SK-N-SH (cell line): ENCODE measurements around the gene TBC1D2. TPM values are rescaled to one million over a fixed set of nuclear protein-coding genes. Genes with fewer than 3 reads are reported as not detected.

Source experiments
- CTCF ChIA-PET: fragments of 300-600, 350-600 bp; formaldehyde crosslinking; extraction: SDS; loops from one replicate; lab custom pipeline; 2021; lab: Yijun Ruan, JAX
- POLR2A ChIA-PET: fragments of 350-600 bp; sonication (Branson Sonifier 250); formaldehyde crosslinking; extraction: SDS; loops from one replicate; lab custom pipeline; 2020; ENCODE audit warnings: antibody characterized with exemption, inconsistent platforms; lab: Yijun Ruan, JAX
- DNase-seq: peaks from one replicate; pipeline ENCODE4 v3.0.0; 2012
- H2AFZ ChIP-seq: fragments of 200-600 bp; sonication (generic); 2 replicates; pipeline ENCODE4 v1.8.1; 2016; ENCODE audit warnings: antibody characterized with exemption, mild to moderate bottlenecking, low read depth
- H3F3A ChIP-seq: fragments of 200-600 bp; sonication (generic); replicated peaks from 2 replicates; pipeline ENCODE3; 2016; ENCODE audit warnings: antibody characterized with exemption, mild to moderate bottlenecking; ENCODE audit not compliant: insufficient read depth
- H3K27ac ChIP-seq, 2 experiments: fragments of 200-500 bp in 1 of 2; fragments of 200-600 bp in 1 of 2; sonication (Bioruptor generic) in 1 of 2; sonication (generic), shearing (Covaris generic) in 1 of 2; 2 replicates each; pipeline versions ENCODE4 v1.5.1 to v1.6.1; 2014 to 2016; ENCODE audit warnings: low read depth in 2 of 2, inconsistent platforms in 1 of 2, low read length in 1 of 2, mild to moderate bottlenecking in 1 of 2, mixed read lengths in 1 of 2
- H3K27me3 ChIP-seq: fragments of 200-600 bp; sonication (generic), shearing (Covaris generic); 2 replicates; pipeline ENCODE4 v1.6.1; 2016; ENCODE audit warnings: mixed run types; ENCODE audit not compliant: insufficient read depth
- H3K36me3 ChIP-seq, 2 experiments: fragments of 200-500 bp in 1 of 2; fragments of 200-600 bp in 1 of 2; sonication (Bioruptor generic) in 1 of 2; sonication (generic) in 1 of 2; replicated peaks in 1 of 2; 2 replicates each; pipeline versions ENCODE3 to v1.5.1; 2014 to 2016; ENCODE audit warnings: low read length in 1 of 2, mild to moderate bottlenecking in 1 of 2; ENCODE audit not compliant: insufficient read depth in 2 of 2, control insufficient read depth in 1 of 2
- H3K4me1 ChIP-seq, 2 experiments: fragments of 200-500 bp in 1 of 2; fragments of 200-600 bp in 1 of 2; sonication (Bioruptor generic) in 1 of 2; sonication (generic), shearing (Covaris generic) in 1 of 2; 2 replicates each; pipeline versions ENCODE4 v1.5.1 to v1.6.1; 2014 to 2016; ENCODE audit warnings: low read depth in 1 of 2, low read length in 1 of 2, mixed run types in 1 of 2; ENCODE audit not compliant: insufficient read depth in 2 of 2, control insufficient read depth in 1 of 2
- H3K4me2 ChIP-seq: fragments of 200-600 bp; sonication (generic), shearing (Covaris generic); 2 replicates; pipeline ENCODE4 v1.6.1; 2017; ENCODE audit warnings: mixed run types
- H3K4me3 ChIP-seq, 2 experiments: fragments of 200-500 bp in 1 of 2; fragments of 200-600 bp in 1 of 2; sonication (Bioruptor generic) in 1 of 2; sonication (generic), shearing (Covaris generic) in 1 of 2; 2 replicates each; pipeline versions ENCODE4 v1.5.1 to v1.8.1; 2014 to 2016; ENCODE audit warnings: low read depth in 2 of 2, inconsistent platforms in 1 of 2, low read length in 1 of 2, mild to moderate bottlenecking in 1 of 2, mixed read lengths in 1 of 2, moderate library complexity in 1 of 2
- H3K79me2 ChIP-seq: fragments of 200-600 bp; sonication (generic); 2 replicates; pipeline ENCODE4 v1.8.1; 2017; ENCODE audit warnings: mild to moderate bottlenecking; ENCODE audit not compliant: insufficient read depth
- H3K9ac ChIP-seq: fragments of 200-600 bp; sonication (generic); 2 replicates; pipeline ENCODE4 v1.6.1; 2017; ENCODE audit warnings: mixed run types
- H3K9me2 ChIP-seq: fragments of 200-600 bp; sonication (generic); 2 replicates; pipeline ENCODE4 v1.6.1; 2017; ENCODE audit warnings: mixed run types
- H3K9me3 ChIP-seq: fragments of 200-600 bp; sonication (generic); 2 replicates; pipeline ENCODE4 v1.6.1; 2017; ENCODE audit warnings: mixed run types, mild to moderate bottlenecking, moderate library complexity
- H4K20me1 ChIP-seq: fragments of 200-600 bp; sonication (generic); 2 replicates; pipeline ENCODE4 v1.6.1; 2017; ENCODE audit warnings: mild to moderate bottlenecking, mixed run types; ENCODE audit not compliant: insufficient read depth
- ELF1 ChIP-seq: IDR thresholded peaks from 2 replicates; pipeline ENCODE4 v1.4.0; 2012
- EZH2phosphoT487 ChIP-seq: fragments of 200-600 bp; sonication (generic); IDR thresholded peaks from 2 replicates; pipeline ENCODE4 v1.6.1; 2017; ENCODE audit warnings: low read depth, mixed run types, mild to moderate bottlenecking, antibody characterized with exemption, moderate library complexity, borderline replicate concordance
- JUND ChIP-seq: IDR thresholded peaks from 2 replicates; pipeline ENCODE4 v1.4.0; 2012
- MEF2A ChIP-seq: IDR thresholded peaks from 2 replicates; pipeline ENCODE4 v1.4.0; 2012; ENCODE audit warnings: low read depth, borderline replicate concordance
- MXI1 ChIP-seq: IDR thresholded peaks from 2 replicates; pipeline ENCODE4 v1.6.1; 2012; ENCODE audit warnings: mild to moderate bottlenecking, low read depth, low read length, improper control_type of control experiment
- NFIC ChIP-seq: IDR thresholded peaks from 2 replicates; pipeline ENCODE4 v1.4.0; 2012; ENCODE audit warnings: borderline replicate concordance
- NRF1 ChIP-seq: IDR thresholded peaks from 2 replicates; pipeline ENCODE4 v1.6.1; 2012; ENCODE audit warnings: low read depth, mild to moderate bottlenecking, low read length
- POLR2AphosphoS5 ChIP-seq: IDR thresholded peaks from 2 replicates; pipeline ENCODE4 v1.6.1; 2012; ENCODE audit warnings: low read depth, low read length
- RCOR1 ChIP-seq: fragments of 150-350 bp; IDR thresholded peaks from 2 replicates; pipeline ENCODE4 v1.6.1; 2017; ENCODE audit warnings: antibody characterized with exemption, low read length
- SIN3A ChIP-seq: IDR thresholded peaks from 2 replicates; pipeline ENCODE4 v1.6.1; 2012; ENCODE audit warnings: low read depth, mild to moderate bottlenecking, low read length, moderate library complexity, borderline replicate concordance
- SMC3 ChIP-seq: IDR thresholded peaks from 2 replicates; pipeline ENCODE4 v1.6.1; 2012; ENCODE audit warnings: low read depth, low read length, improper control_type of control experiment
- TCF12 ChIP-seq: IDR thresholded peaks from 2 replicates; pipeline ENCODE4 v1.4.0; 2012
- YY1 ChIP-seq: IDR thresholded peaks from 2 replicates; pipeline ENCODE4 v1.4.0; 2012; ENCODE audit warnings: low read depth, mild to moderate bottlenecking
- WGBS: methylation state at CpG from one replicate; pipeline ENCODE4 v1.1.6; 2017; ENCODE audit warnings: low lambda C conversion rate; 5-methylcytosine and 5-hydroxymethylcytosine counted together
- polyA plus RNA-seq, 3 experiments: library from polyadenylated mRNA; depleted of rRNA; stranded (reverse); fragments of >200 nt; gene quantifications; 2 replicates each; pipeline ENCODE4 v1.2.3, GENCODE V29; 2012
- TF ChIP-seq, protein P1 (sequence below): IDR thresholded peaks from 2 replicates; pipeline ENCODE4 v1.4.0; 2012; ENCODE audit warnings: low read depth, borderline replicate concordance
- TF ChIP-seq, protein P2 (sequence below): fragments of 150-350 bp; IDR thresholded peaks from 2 replicates; pipeline ENCODE4 v1.6.1; 2017; ENCODE audit warnings: antibody characterized with exemption, low read length, low read depth, borderline replicate concordance
- TF ChIP-seq, protein P3 (sequence below): IDR thresholded peaks from 2 replicates; pipeline ENCODE4 v1.4.0; 2012; ENCODE audit warnings: low read depth
- TF ChIP-seq, protein P4 (sequence below): IDR thresholded peaks from 2 replicates; pipeline ENCODE4; 2012
- TF ChIP-seq, protein P5 (sequence below): fragments of 200-600 bp; sonication (generic); IDR thresholded peaks from 2 replicates; pipeline ENCODE4 v1.6.1; 2017; ENCODE audit warnings: antibody characterized with exemption, mild to moderate bottlenecking, moderate library complexity
- TF ChIP-seq, protein P6 (sequence below): IDR thresholded peaks from 2 replicates; pipeline ENCODE4 v1.4.0; 2012; ENCODE audit warnings: low read depth, borderline replicate concordance
- TF ChIP-seq, protein P7 (sequence below): fragments of 150-350 bp; IDR thresholded peaks from 2 replicates; pipeline ENCODE4 v1.6.1; 2016; ENCODE audit warnings: mild to moderate bottlenecking, low read depth, low read length

Gene TBC1D2
- polyA plus RNA-seq, 1 of the 3 experiments (the other 2 are of a cell fraction): 5.6 TPM

DNA sequence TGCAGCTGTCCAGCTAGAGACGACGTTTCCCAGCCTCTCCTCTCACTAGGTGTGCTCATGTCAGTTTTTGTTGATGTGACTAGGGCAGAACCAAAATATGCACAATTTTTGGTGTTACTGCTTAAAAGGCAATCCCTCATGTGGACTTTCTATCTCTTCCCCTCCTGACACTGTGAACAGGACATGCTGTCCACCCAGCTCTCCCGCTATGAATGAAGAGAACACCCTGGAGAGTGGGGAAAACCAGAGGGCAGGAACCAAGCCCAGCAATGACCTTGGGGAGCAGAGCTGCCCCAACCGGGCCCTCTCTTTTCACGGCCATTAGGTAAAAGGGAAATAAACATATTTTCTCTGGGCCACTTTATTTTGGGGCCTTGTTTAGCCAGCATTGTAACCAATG lies 46.7 kb upstream of the TBC1D2 start:
- POLR2A ChIA-PET: no interaction called here
- DNase-seq: no peak
- H3K36me3 ChIP-seq: no peaks in the 10 kb centered on the region
- no peak overlapping the region for H3K4me3 ChIP-seq
- CTCF ChIA-PET: interaction anchor here (1.0 to 2.1 kb wide), 2 partner anchors 14 to 401 kb away, joined by 3 to 7 read pairs; no protein-coding TSS in a partner anchor
- WGBS: 71% methylated on average over 4 of the region's 5 CpGs
- no peak overlapping the region for H3K9ac ChIP-seq
- no peaks in the 10 kb centered on the region for H3K9me3 ChIP-seq
- no peaks in the 10 kb centered on the region for H3K9me2 ChIP-seq
- no peak overlapping the region for H2AFZ ChIP-seq
- no peak overlapping the region for H3K27ac ChIP-seq
- peaks cover 0 to 11% of the 10 kb centered on the region in 2 experiments; a peak in 1 of 4 replicates for H3K4me1 ChIP-seq
- no peaks in the 10 kb centered on the region for H3F3A ChIP-seq
- no peak overlapping the region for H3K4me2 ChIP-seq
- no peaks in the 10 kb centered on the region for H3K27me3 ChIP-seq
- TF ChIP-seq, protein P1, sequence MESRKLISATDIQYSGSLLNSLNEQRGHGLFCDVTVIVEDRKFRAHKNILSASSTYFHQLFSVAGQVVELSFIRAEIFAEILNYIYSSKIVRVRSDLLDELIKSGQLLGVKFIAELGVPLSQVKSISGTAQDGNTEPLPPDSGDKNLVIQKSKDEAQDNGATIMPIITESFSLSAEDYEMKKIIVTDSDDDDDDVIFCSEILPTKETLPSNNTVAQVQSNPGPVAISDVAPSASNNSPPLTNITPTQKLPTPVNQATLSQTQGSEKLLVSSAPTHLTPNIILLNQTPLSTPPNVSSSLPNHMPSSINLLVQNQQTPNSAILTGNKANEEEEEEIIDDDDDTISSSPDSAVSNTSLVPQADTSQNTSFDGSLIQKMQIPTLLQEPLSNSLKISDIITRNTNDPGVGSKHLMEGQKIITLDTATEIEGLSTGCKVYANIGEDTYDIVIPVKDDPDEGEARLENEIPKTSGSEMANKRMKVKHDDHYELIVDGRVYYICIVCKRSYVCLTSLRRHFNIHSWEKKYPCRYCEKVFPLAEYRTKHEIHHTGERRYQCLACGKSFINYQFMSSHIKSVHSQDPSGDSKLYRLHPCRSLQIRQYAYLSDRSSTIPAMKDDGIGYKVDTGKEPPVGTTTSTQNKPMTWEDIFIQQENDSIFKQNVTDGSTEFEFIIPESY: no peak
- TF ChIP-seq POLR2AphosphoS5: no peak
- no peak for TF ChIP-seq ELF1
- TF ChIP-seq NRF1: no peak
- no peak for TF ChIP-seq RCOR1
- TF ChIP-seq JUND: no peak
- TF ChIP-seq MEF2A: no peak
- TF ChIP-seq YY1: no peak
- no peak for TF ChIP-seq MXI1
- TF ChIP-seq, protein P2, sequence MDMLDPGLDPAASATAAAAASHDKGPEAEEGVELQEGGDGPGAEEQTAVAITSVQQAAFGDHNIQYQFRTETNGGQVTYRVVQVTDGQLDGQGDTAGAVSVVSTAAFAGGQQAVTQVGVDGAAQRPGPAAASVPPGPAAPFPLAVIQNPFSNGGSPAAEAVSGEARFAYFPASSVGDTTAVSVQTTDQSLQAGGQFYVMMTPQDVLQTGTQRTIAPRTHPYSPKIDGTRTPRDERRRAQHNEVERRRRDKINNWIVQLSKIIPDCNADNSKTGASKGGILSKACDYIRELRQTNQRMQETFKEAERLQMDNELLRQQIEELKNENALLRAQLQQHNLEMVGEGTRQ: no peak
- TF ChIP-seq, protein P3, sequence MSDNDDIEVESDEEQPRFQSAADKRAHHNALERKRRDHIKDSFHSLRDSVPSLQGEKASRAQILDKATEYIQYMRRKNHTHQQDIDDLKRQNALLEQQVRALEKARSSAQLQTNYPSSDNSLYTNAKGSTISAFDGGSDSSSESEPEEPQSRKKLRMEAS: no peak
- no peak for TF ChIP-seq SIN3A
- TF ChIP-seq, protein P4, sequence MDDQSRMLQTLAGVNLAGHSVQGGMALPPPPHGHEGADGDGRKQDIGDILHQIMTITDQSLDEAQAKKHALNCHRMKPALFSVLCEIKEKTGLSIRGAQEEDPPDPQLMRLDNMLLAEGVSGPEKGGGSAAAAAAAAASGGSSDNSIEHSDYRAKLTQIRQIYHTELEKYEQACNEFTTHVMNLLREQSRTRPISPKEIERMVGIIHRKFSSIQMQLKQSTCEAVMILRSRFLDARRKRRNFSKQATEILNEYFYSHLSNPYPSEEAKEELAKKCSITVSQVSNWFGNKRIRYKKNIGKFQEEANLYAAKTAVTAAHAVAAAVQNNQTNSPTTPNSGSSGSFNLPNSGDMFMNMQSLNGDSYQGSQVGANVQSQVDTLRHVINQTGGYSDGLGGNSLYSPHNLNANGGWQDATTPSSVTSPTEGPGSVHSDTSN: no peak
- TF ChIP-seq, protein P5, sequence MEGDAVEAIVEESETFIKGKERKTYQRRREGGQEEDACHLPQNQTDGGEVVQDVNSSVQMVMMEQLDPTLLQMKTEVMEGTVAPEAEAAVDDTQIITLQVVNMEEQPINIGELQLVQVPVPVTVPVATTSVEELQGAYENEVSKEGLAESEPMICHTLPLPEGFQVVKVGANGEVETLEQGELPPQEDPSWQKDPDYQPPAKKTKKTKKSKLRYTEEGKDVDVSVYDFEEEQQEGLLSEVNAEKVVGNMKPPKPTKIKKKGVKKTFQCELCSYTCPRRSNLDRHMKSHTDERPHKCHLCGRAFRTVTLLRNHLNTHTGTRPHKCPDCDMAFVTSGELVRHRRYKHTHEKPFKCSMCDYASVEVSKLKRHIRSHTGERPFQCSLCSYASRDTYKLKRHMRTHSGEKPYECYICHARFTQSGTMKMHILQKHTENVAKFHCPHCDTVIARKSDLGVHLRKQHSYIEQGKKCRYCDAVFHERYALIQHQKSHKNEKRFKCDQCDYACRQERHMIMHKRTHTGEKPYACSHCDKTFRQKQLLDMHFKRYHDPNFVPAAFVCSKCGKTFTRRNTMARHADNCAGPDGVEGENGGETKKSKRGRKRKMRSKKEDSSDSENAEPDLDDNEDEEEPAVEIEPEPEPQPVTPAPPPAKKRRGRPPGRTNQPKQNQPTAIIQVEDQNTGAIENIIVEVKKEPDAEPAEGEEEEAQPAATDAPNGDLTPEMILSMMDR: no peak
- no peak for TF ChIP-seq EZH2phosphoT487
- TF ChIP-seq, protein P6, sequence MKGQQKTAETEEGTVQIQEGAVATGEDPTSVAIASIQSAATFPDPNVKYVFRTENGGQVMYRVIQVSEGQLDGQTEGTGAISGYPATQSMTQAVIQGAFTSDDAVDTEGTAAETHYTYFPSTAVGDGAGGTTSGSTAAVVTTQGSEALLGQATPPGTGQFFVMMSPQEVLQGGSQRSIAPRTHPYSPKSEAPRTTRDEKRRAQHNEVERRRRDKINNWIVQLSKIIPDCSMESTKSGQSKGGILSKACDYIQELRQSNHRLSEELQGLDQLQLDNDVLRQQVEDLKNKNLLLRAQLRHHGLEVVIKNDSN: no peak
- TF ChIP-seq, protein P7, sequence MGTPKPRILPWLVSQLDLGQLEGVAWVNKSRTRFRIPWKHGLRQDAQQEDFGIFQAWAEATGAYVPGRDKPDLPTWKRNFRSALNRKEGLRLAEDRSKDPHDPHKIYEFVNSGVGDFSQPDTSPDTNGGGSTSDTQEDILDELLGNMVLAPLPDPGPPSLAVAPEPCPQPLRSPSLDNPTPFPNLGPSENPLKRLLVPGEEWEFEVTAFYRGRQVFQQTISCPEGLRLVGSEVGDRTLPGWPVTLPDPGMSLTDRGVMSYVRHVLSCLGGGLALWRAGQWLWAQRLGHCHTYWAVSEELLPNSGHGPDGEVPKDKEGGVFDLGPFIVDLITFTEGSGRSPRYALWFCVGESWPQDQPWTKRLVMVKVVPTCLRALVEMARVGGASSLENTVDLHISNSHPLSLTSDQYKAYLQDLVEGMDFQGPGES: no peak
- TF ChIP-seq SMC3: no peak
- no peak for TF ChIP-seq TCF12
- TF ChIP-seq NFIC: no peak
- H4K20me1 ChIP-seq: no peaks in the 10 kb centered on the region
- no peaks in the 10 kb centered on the region for H3K79me2 ChIP-seq
